ENCODE measurements around the gene MCTP1. TPM values are rescaled to one million over a fixed set of nuclear protein-coding genes. Genes with fewer than 3 reads are reported as not detected.
A peak's percentile ranks its signal among the peaks of the same experiment; 100 is the strongest.

MCTP1 gene
- total and polyA plus RNA-seq, 2 experiments from 2014 or later = 0.23 TPM; not detected in 1

DNA sequence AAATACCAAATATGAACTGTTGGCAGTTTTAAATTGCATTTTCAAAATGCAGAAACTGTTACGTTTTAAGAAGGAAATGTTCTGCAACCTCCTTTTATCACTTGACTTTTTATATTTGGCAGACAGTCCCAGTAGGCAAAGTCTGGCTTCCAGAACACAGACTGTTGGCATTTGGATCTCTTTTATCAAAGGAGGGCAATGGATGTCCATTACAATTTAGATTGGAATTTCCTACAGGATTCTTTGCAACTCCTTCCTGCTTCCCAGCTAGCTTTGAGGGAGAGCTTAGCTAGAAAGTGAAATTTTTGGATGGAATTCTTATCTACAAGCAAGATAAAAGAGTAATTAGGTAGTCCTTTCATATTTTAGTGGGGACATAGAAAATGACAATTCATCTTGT, 523.8 kb downstream of the MCTP1 start:
- Histone ChIP-seq H3K27me3 (replicated peaks; ENCODE audit: insufficient read depth) (peaks cover 13% of the 10 kb centered on the region), H3K79me2 (ENCODE audit: insufficient read depth) (no peaks in the 10 kb centered on the region), H3K4me3 (no peak overlapping the region), H3K9me2 (ENCODE audit: insufficient read depth) (no peaks in the 10 kb centered on the region), H2AFZ (no peak overlapping the region), H3K4me1 (ENCODE audit: insufficient read depth) (no peaks in the 10 kb centered on the region), H3K27ac (no peak overlapping the region), H3K4me2 (ENCODE audit: unreplicated experiment) (no peak overlapping the region), H3K36me3 (ENCODE audit: low read depth) (no peaks in the 10 kb centered on the region), H4K20me1 (ENCODE audit: insufficient read depth) (no peaks in the 10 kb centered on the region), H3F3A (ENCODE audit: insufficient read depth) (no peaks in the 10 kb centered on the region), H3K9me3 (ENCODE audit: low read depth) (no peaks in the 10 kb centered on the region), H3K9ac (no peak overlapping the region)
- TF ChIP-seq EZH2phosphoT487 (IDR thresholded peaks at IDR 0.05; ENCODE audit: insufficient read depth, low read depth) = no peak
- TF ChIP-seq EZH2 (IDR thresholded peaks at IDR 0.05; ENCODE audit: insufficient read depth, poor library complexity, severe bottlenecking) = no peak
- in situ Hi-C loops (cut with MboI) = no loop called here
- 32 to 35% methylated on average over 1 of the region's 1 CpG for WGBS, 2 experiments (ENCODE audit: low coverage in 1 of 2, low lambda C conversion rate in 2 of 2, missing lambda C conversion rate in 2 of 2)
- no peak for DNase-seq

- Histone ChIP-seq H3F3A (ENCODE audit: insufficient read depth) (no peaks in the 10 kb centered on the region), H3K4me2 (ENCODE audit: unreplicated experiment) (no peak overlapping the region), H3K9me2 (ENCODE audit: insufficient read depth) (no peaks in the 10 kb centered on the region), H3K4me3 (no peak overlapping the region), H3K27ac (no peak overlapping the region), H3K27me3 (replicated peaks; ENCODE audit: insufficient read depth) (peaks cover 15% of the 10 kb centered on the region), H3K4me1 (ENCODE audit: insufficient read depth) (no peaks in the 10 kb centered on the region), H4K20me1 (ENCODE audit: insufficient read depth) (no peaks in the 10 kb centered on the region), H3K9ac (no peak overlapping the region), H3K79me2 (ENCODE audit: insufficient read depth) (no peaks in the 10 kb centered on the region), H3K9me3 (ENCODE audit: low read depth) (no peaks in the 10 kb centered on the region), H2AFZ (no peak overlapping the region), H3K36me3 (ENCODE audit: low read depth) (no peaks in the 10 kb centered on the region)
- WGBS, 2 experiments (ENCODE audit: low coverage in 1 of 2, low lambda C conversion rate in 2 of 2, missing lambda C conversion rate in 2 of 2) = 4 to 11% methylated on average over 1 of the region's 1 CpG
- TF ChIP-seq EZH2 (IDR thresholded peaks at IDR 0.05; ENCODE audit: insufficient read depth, poor library complexity, severe bottlenecking) = no peak
- TF ChIP-seq EZH2phosphoT487 (IDR thresholded peaks at IDR 0.05; ENCODE audit: insufficient read depth, low read depth) = no peak
- in situ Hi-C loops (cut with MboI) = no loop called here
- DNase-seq = no peak
Measured at GRCh38 chr5:94759961-94760360, 524.9 kb downstream of the MCTP1 start.

- peaks cover 15% of the 10 kb centered on the region for H3K27me3 ChIP-seq (replicated peaks; ENCODE audit: insufficient read depth)
- H3K9me3 ChIP-seq (ENCODE audit: low read depth) = no peaks in the 10 kb centered on the region
- H3F3A ChIP-seq (ENCODE audit: insufficient read depth) = no peaks in the 10 kb centered on the region
- TF ChIP-seq EZH2phosphoT487 (IDR thresholded peaks at IDR 0.05; ENCODE audit: insufficient read depth, low read depth) (no peak), EZH2 (IDR thresholded peaks at IDR 0.05; ENCODE audit: insufficient read depth, poor library complexity, severe bottlenecking) (no peak)
- H3K9me2 ChIP-seq (ENCODE audit: insufficient read depth) = no peaks in the 10 kb centered on the region
- no peaks in the 10 kb centered on the region for H3K79me2 ChIP-seq (ENCODE audit: insufficient read depth)
- 19 to 30% methylated on average over 3 of the region's 3 CpGs for WGBS, 2 experiments (ENCODE audit: low coverage in 1 of 2, low lambda C conversion rate in 2 of 2, missing lambda C conversion rate in 2 of 2)
- H3K9ac ChIP-seq = no peak overlapping the region
- H3K4me2 ChIP-seq (ENCODE audit: unreplicated experiment) = no peak overlapping the region
- in situ Hi-C loops (cut with MboI) = no loop called here
- H3K36me3 ChIP-seq (ENCODE audit: low read depth) = no peaks in the 10 kb centered on the region
- no peak overlapping the region for H2AFZ ChIP-seq
- H3K4me1 ChIP-seq (ENCODE audit: insufficient read depth) = no peaks in the 10 kb centered on the region
- H4K20me1 ChIP-seq (ENCODE audit: insufficient read depth) = no peaks in the 10 kb centered on the region
- H3K27ac ChIP-seq = no peak overlapping the region
- no peak for DNase-seq
- H3K4me3 ChIP-seq = no peak overlapping the region
Measured at GRCh38 chr5:94759022-94759421, 525.9 kb downstream of the MCTP1 start.

DNA sequence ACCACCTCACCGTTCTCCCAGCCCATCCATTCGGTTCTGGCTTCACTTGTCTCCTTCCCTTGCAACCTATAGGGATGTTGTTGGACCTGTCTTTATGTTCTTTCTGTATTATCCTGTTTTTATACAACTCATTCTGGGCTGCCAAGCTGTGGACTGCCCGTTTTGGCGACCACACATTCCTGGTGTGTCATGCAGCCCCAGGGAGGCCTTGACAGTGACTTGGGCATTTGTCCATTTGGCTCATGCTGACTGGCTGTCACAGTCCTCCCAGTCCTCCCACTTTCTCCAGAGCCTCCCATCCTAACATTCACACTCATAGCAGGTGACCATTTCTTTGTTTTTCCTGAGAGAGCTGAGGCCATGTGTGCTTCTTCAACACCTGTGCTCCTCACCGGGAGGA, 530.1 kb downstream of the MCTP1 start:
- Histone ChIP-seq H2AFZ (no peak overlapping the region), H3K27ac (no peak overlapping the region), H3K9ac (no peak overlapping the region), H3K79me2 (ENCODE audit: insufficient read depth) (no peaks in the 10 kb centered on the region), H3K9me3 (ENCODE audit: low read depth) (no peaks in the 10 kb centered on the region), H3F3A (ENCODE audit: insufficient read depth) (no peaks in the 10 kb centered on the region), H3K4me2 (ENCODE audit: unreplicated experiment) (no peak overlapping the region), H3K4me3 (no peak overlapping the region), H3K4me1 (ENCODE audit: insufficient read depth) (no peaks in the 10 kb centered on the region), H3K27me3 (replicated peaks; ENCODE audit: insufficient read depth) (peaks cover 15% of the 10 kb centered on the region), H4K20me1 (ENCODE audit: insufficient read depth) (no peaks in the 10 kb centered on the region), H3K9me2 (ENCODE audit: insufficient read depth) (no peaks in the 10 kb centered on the region), H3K36me3 (ENCODE audit: low read depth) (no peaks in the 10 kb centered on the region)
- TF ChIP-seq EZH2phosphoT487 (IDR thresholded peaks at IDR 0.05; ENCODE audit: insufficient read depth, low read depth) (no peak), EZH2 (IDR thresholded peaks at IDR 0.05; ENCODE audit: insufficient read depth, poor library complexity, severe bottlenecking) (no peak)
- 61 to 63% methylated on average over 5 of the region's 5 CpGs for WGBS, 2 experiments (ENCODE audit: low coverage in 1 of 2, low lambda C conversion rate in 2 of 2, missing lambda C conversion rate in 2 of 2)
- peak; percentile 13 for DNase-seq
- in situ Hi-C loops (cut with MboI) = no loop called here

DNA sequence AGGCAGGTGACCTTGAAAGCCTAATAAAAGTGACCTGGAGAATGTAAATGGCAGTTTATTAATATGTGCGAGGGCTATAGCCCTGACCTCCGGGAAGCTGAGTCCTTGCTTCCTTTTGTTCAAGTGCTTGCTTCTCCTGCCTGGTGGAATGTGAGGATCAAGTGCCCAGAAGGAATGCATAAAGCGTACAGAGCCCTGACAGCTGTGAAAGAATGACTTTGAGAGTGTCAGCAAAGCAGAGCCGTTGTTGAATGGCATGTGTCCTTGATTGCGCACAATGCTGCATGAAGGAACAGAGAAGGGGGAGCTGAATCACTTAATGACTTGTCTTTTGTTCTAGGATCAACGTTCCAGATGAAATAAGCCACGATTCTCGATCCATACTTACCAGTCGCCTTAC, 533.4 kb downstream of the MCTP1 start:
- Histone ChIP-seq H3K4me1 (ENCODE audit: insufficient read depth) (no peaks in the 10 kb centered on the region), H3K27ac (no peak overlapping the region), H3K9me2 (ENCODE audit: insufficient read depth) (no peaks in the 10 kb centered on the region), H3K9me3 (ENCODE audit: low read depth) (no peaks in the 10 kb centered on the region), H3K4me2 (ENCODE audit: unreplicated experiment) (no peak overlapping the region), H3K36me3 (ENCODE audit: low read depth) (no peaks in the 10 kb centered on the region), H3K9ac (no peak overlapping the region), H3F3A (ENCODE audit: insufficient read depth) (no peaks in the 10 kb centered on the region), H3K79me2 (ENCODE audit: insufficient read depth) (no peaks in the 10 kb centered on the region), H3K4me3 (no peak overlapping the region), H3K27me3 (replicated peaks; ENCODE audit: insufficient read depth) (peaks cover 9% of the 10 kb centered on the region; the same call in 1 of the 2 replicates), H2AFZ (no peak overlapping the region), H4K20me1 (ENCODE audit: insufficient read depth) (no peaks in the 10 kb centered on the region)
- TF ChIP-seq EZH2 (IDR thresholded peaks at IDR 0.05; ENCODE audit: insufficient read depth, poor library complexity, severe bottlenecking) (no peak), EZH2phosphoT487 (IDR thresholded peaks at IDR 0.05; ENCODE audit: insufficient read depth, low read depth) (no peak)
- 32 to 38% methylated on average over 9 of the region's 9 CpGs for WGBS, 2 experiments (ENCODE audit: low coverage in 1 of 2, low lambda C conversion rate in 2 of 2, missing lambda C conversion rate in 2 of 2)
- in situ Hi-C loops (cut with MboI) = no loop called here
- no peak for DNase-seq

All from GM23248 (cell line).